ENCODE data around the gene KRTAP23-1. TPM values are rescaled to one million over a fixed set of nuclear protein-coding genes. Genes with fewer than 3 reads are reported as not detected.

KRTAP23-1 gene
- not detected in 2 replicates for total RNA-seq

GRCh38 chr21:30348506-30348905, at the start of gene KRTAP23-1:
TSS of gene KRTAP23-1 (minus strand) at chr21:30348606. CDS start at chr21:30348606, 0 bp downstream.
- no peak for DNase-seq (ENCODE audit: low read depth)

- DNase-seq (ENCODE audit: low read depth), result no peak
Observed at GRCh38 chr21:30395731-30396130, 47.3 kb upstream of the KRTAP23-1 start, which contains the start of gene KRTAP13-1. TSS of gene KRTAP13-1 (plus strand) at chr21:30396031. CDS start at chr21:30396087, 56 bp downstream.

- no peak for DNase-seq (ENCODE audit: low read depth)
Observed at GRCh38 chr21:30391492-30392025, 43.2 kb upstream of the KRTAP23-1 start.

- no peak for DNase-seq (ENCODE audit: low read depth)
Observed at GRCh38 chr21:30382201-30382600, 33.8 kb upstream of the KRTAP23-1 start.

GRCh38 chr21:30372139-30372770, 23.8 kb upstream of the KRTAP23-1 start, which contains the start of gene KRTAP13-2:
TSS of gene KRTAP13-2 (minus strand) at chr21:30372271. CDS start at chr21:30372213, 58 bp downstream.
- no peak for DNase-seq (ENCODE audit: low read depth)

- DNase-seq (ENCODE audit: low read depth), result no peak
Observed at GRCh38 chr21:30355906-30356305, 7.5 kb upstream of the KRTAP23-1 start.

- DNase-seq (ENCODE audit: low read depth), result no peak
Observed at GRCh38 chr21:30354308-30355005, 6.1 kb upstream of the KRTAP23-1 start.

GRCh38 chr21:30351534-30351933, 3.1 kb upstream of the KRTAP23-1 start:
- no peak for DNase-seq (ENCODE audit: low read depth)

GRCh38 chr21:30349572-30349971, 1.2 kb upstream of the KRTAP23-1 start:
- DNase-seq (ENCODE audit: low read depth), result no peak

- DNase-seq (ENCODE audit: low read depth), result no peak
Observed at GRCh38 chr21:30345014-30345413, 3.4 kb downstream of the KRTAP23-1 start.

- DNase-seq (ENCODE audit: low read depth), result peak; percentile 15
Observed at GRCh38 chr21:30340714-30341573, 7.5 kb downstream of the KRTAP23-1 start.

- no peak for DNase-seq (ENCODE audit: low read depth)
Observed at GRCh38 chr21:30338717-30339116, 9.7 kb downstream of the KRTAP23-1 start.

GRCh38 chr21:30337772-30338171, 10.6 kb downstream of the KRTAP23-1 start:
- no peak for DNase-seq (ENCODE audit: low read depth)

GRCh38 chr21:30337276-30337744, 11.1 kb downstream of the KRTAP23-1 start, which contains the start of gene KRTAP27-1:
TSS of gene KRTAP27-1 (minus strand) at chr21:30337694. CDS start at chr21:30337668, 26 bp downstream.
- no peak for DNase-seq (ENCODE audit: low read depth)

GRCh38 chr21:30336596-30336995, 11.8 kb downstream of the KRTAP23-1 start:
- DNase-seq (ENCODE audit: low read depth), result no peak

- DNase-seq (ENCODE audit: low read depth), result no peak
Observed at GRCh38 chr21:30333736-30334135, 14.7 kb downstream of the KRTAP23-1 start.

GRCh38 chr21:30332681-30333080, 15.7 kb downstream of the KRTAP23-1 start:
- no peak for DNase-seq (ENCODE audit: low read depth)

- DNase-seq (ENCODE audit: low read depth), result no peak
Observed at GRCh38 chr21:30329203-30329875, 19.1 kb downstream of the KRTAP23-1 start.

GRCh38 chr21:30326390-30326789, 22.0 kb downstream of the KRTAP23-1 start:
- no peak for DNase-seq (ENCODE audit: low read depth)

GRCh38 chr21:30320215-30320614, 28.2 kb downstream of the KRTAP23-1 start, which contains the start of gene KRTAP26-1:
TSS of gene KRTAP26-1 (minus strand) at chr21:30320315. CDS start at chr21:30320035, 280 bp downstream.
- no peak for DNase-seq (ENCODE audit: low read depth)

- no peak for DNase-seq (ENCODE audit: low read depth)
Observed at GRCh38 chr21:30315701-30316100, 32.7 kb downstream of the KRTAP23-1 start.
